Gastroesophageal sphincter (tissue), 3 donors: ENCODE measurements around the gene ZNF471.

Source experiments
- CTCF ChIP-seq, 4 experiments: fragments of 200-600 bp in 2 of 4; fragments of 450-650 bp in 2 of 4; sonication (generic) in 1 of 4; IDR thresholded peaks; one replicate each; pipeline ENCODE4 v1.5.1; 2017 to 2019; ENCODE audit warnings: antibody characterized with exemption in 4 of 4, mild to moderate bottlenecking in 2 of 4, moderate library complexity in 2 of 4
- POLR2A ChIP-seq, 2 donors: fragments of 450-650 bp; IDR thresholded peaks; one replicate each; pipeline ENCODE4 v1.6.1; 2017; ENCODE audit warnings: antibody characterized with exemption in 2 of 2, mild to moderate bottlenecking in 2 of 2, moderate library complexity in 1 of 2

- TF ChIP-seq CTCF (IDR thresholded peaks at IDR 0.05) (no peak), POLR2A (IDR thresholded peaks at IDR 0.05) (no peak)
Observed at GRCh38 chr19:56504581-56504980, 3.1 kb upstream of the ZNF471 start.
